Progenitor cell of endocrine pancreas (in vitro differentiated cells): Measurements from ENCODE around the gene URAD. TPM values are rescaled to one million over a fixed set of nuclear protein-coding genes. Genes with fewer than 3 reads are reported as not detected.

Experiments used
- DNase-seq: peaks from one replicate; pipeline ENCODE4 v3.0.0; 2021; ENCODE audit warnings: low spot score; ENCODE audit not compliant: unreplicated experiment
- H3K27ac Mint-ChIP-seq: 2 replicates; pipeline ENCODE4 v1.8.0; 2021; ENCODE audit warnings: mild to moderate bottlenecking, moderate library complexity, mixed read lengths
- H3K27me3 Mint-ChIP-seq: 2 replicates; pipeline ENCODE4 v1.8.0; 2021; ENCODE audit warnings: mixed read lengths
- H3K36me3 Mint-ChIP-seq: 2 replicates; pipeline ENCODE4 v1.8.0; 2022; ENCODE audit warnings: mixed read lengths; ENCODE audit not compliant: insufficient read depth
- H3K4me1 Mint-ChIP-seq: 2 replicates; pipeline ENCODE4 v1.8.0; 2021; ENCODE audit warnings: low read depth, mixed read lengths
- H3K4me3 Mint-ChIP-seq: 2 replicates; pipeline ENCODE4 v1.8.0; 2021; ENCODE audit warnings: low read depth, mild to moderate bottlenecking, moderate library complexity, mixed read lengths
- H3K9me3 Mint-ChIP-seq: 2 replicates; pipeline ENCODE4 v1.8.0; 2021; ENCODE audit warnings: low read depth, mixed read lengths
- CTCF ChIP-seq: fragments of 200-600 bp; sonication (generic); IDR thresholded peaks from one replicate; pipeline ENCODE4 v1.5.0; 2021; ENCODE audit warnings: antibody characterized with exemption, mild to moderate bottlenecking; ENCODE audit not compliant: unreplicated experiment
- total RNA-seq: library from RNA; stranded (reverse); gene quantifications from 2 replicates; pipeline ENCODE4 v1.2.1, GENCODE V29; 2021

The URAD gene
- total RNA-seq, 1 donor from 2014 or later = not detected

- H3K27me3 Mint-ChIP-seq = peaks cover 11% of the 10 kb centered on the region
- H3K4me3 Mint-ChIP-seq = no peak overlapping the region
- H3K36me3 Mint-ChIP-seq = no peaks in the 10 kb centered on the region
- TF ChIP-seq CTCF = no peak
- peaks cover 3% of the 10 kb centered on the region for H3K4me1 Mint-ChIP-seq
- H3K27ac Mint-ChIP-seq = no peak overlapping the region
- H3K9me3 Mint-ChIP-seq = no peaks in the 10 kb centered on the region
- no peak for DNase-seq
Observed at GRCh38 chr13:28000567-28000966, 12.1 kb upstream of the URAD start.

- H3K36me3 Mint-ChIP-seq = no peaks in the 10 kb centered on the region
- peak; percentile 61 for TF ChIP-seq CTCF
- no peaks in the 10 kb centered on the region for H3K9me3 Mint-ChIP-seq
- no peak for DNase-seq
- H3K27me3 Mint-ChIP-seq = peaks cover 25% of the 10 kb centered on the region
- no peak overlapping the region for H3K27ac Mint-ChIP-seq
- H3K4me1 Mint-ChIP-seq = peaks cover 2% of the 10 kb centered on the region
- no peak overlapping the region for H3K4me3 Mint-ChIP-seq
Observed at GRCh38 chr13:27997904-27998522, 9.5 kb upstream of the URAD start.

- H3K9me3 Mint-ChIP-seq = no peaks in the 10 kb centered on the region
- no peak overlapping the region for H3K27ac Mint-ChIP-seq
- H3K27me3 Mint-ChIP-seq = peaks cover 47% of the 10 kb centered on the region
- no peak for TF ChIP-seq CTCF
- no peak overlapping the region for H3K4me3 Mint-ChIP-seq
- H3K36me3 Mint-ChIP-seq = no peaks in the 10 kb centered on the region
- peaks cover 3% of the 10 kb centered on the region for H3K4me1 Mint-ChIP-seq
- DNase-seq = no peak
Observed at GRCh38 chr13:27991881-27992280, 3.4 kb upstream of the URAD start.

GRCh38 chr13:27985600-27985999, 2.9 kb downstream of the URAD start:
- H3K4me3 Mint-ChIP-seq = no peak overlapping the region
- H3K36me3 Mint-ChIP-seq = no peaks in the 10 kb centered on the region
- H3K27ac Mint-ChIP-seq = no peak overlapping the region
- no peak for DNase-seq
- peaks cover 77% of the 10 kb centered on the region for H3K27me3 Mint-ChIP-seq
- H3K4me1 Mint-ChIP-seq = peaks cover 10% of the 10 kb centered on the region
- TF ChIP-seq CTCF = no peak
- H3K9me3 Mint-ChIP-seq = no peaks in the 10 kb centered on the region

DNA sequence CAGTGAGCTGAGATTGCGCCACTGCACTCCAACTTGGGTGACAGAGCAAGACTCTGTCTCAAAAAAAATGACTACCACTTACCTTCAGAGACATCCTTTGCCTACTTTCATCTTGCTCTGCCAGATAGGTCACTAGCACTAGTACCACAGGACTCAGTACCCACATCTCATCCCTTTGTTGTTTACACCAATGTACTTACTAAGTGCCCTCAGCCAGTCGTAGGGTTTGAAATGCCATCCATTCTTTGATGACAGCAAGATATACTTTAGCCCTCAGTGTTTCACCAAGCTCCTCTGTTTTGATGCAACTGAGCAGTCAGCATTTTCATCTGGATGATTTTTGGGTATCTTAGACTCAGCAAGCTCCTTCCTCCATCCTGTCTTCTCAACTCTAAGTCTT, 6.1 kb downstream of the URAD start:
- DNase-seq = no peak
- peaks cover 16% of the 10 kb centered on the region for H3K4me1 Mint-ChIP-seq
- H3K27me3 Mint-ChIP-seq = peaks cover 85% of the 10 kb centered on the region
- no peak for TF ChIP-seq CTCF
- H3K9me3 Mint-ChIP-seq = no peaks in the 10 kb centered on the region
- no peak overlapping the region for H3K4me3 Mint-ChIP-seq
- no peaks in the 10 kb centered on the region for H3K36me3 Mint-ChIP-seq
- H3K27ac Mint-ChIP-seq = no peak overlapping the region
